ENCODE measurements around the gene VN1R2.
"Not testable (repeated sequence)": the region's sequence is repeated elsewhere in the genome, so short reads cannot be mapped to it uniquely, and the experiment has no call there.

DNA sequence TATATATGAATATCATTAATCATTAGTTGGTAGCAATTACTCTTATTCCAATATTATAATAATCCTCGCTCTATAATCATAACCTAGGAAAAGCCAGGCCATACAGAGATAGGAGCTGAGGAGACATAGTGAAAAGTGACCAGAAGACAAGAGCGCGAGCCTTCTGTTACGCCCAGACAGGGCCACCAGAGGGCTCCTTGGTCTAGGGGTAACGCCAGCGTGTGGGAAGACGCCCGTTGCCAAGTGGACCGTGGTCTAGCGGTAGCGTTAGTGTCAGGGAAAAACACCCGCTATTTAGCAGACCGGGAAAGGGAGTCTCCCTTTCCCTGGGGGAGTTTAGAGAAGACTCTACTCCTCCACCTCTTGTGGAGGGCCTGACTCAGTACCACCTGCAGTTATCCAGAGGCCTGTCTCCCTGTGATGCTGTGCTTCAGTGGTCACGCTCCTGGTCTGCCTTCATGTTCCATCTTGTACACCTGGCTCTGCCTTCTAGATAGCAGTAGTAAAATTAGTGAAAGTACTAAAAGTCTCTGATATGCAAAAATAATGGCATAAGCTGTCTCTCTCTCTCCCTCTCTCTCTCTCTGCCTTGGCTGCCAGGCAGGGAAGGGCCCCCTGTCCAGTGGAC is at the start of gene VN1R2:
- TF ChIP-seq, protein P1, sequence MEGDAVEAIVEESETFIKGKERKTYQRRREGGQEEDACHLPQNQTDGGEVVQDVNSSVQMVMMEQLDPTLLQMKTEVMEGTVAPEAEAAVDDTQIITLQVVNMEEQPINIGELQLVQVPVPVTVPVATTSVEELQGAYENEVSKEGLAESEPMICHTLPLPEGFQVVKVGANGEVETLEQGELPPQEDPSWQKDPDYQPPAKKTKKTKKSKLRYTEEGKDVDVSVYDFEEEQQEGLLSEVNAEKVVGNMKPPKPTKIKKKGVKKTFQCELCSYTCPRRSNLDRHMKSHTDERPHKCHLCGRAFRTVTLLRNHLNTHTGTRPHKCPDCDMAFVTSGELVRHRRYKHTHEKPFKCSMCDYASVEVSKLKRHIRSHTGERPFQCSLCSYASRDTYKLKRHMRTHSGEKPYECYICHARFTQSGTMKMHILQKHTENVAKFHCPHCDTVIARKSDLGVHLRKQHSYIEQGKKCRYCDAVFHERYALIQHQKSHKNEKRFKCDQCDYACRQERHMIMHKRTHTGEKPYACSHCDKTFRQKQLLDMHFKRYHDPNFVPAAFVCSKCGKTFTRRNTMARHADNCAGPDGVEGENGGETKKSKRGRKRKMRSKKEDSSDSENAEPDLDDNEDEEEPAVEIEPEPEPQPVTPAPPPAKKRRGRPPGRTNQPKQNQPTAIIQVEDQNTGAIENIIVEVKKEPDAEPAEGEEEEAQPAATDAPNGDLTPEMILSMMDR (conservative IDR thresholded peaks at IDR 0.05; ENCODE audit: low read length): not testable (repeated sequence)
- not testable (repeated sequence) for TF ChIP-seq EZH2phosphoT487 (IDR thresholded peaks at IDR 0.05; ENCODE audit: borderline replicate concordance)
